LNCAP (cell line): ENCODE measurements around the gene MYZAP.

Source experiments
- CTCF ChIP-seq: fragments of 450-650 bp; IDR thresholded peaks from 2 replicates; pipeline ENCODE4 v1.5.1; 2017; ENCODE audit warnings: mild to moderate bottlenecking

Gene MYZAP

GRCh38 chr15:57556040-57556439, 35.7 kb upstream of the MYZAP start:
- no peak for TF ChIP-seq CTCF

- TF ChIP-seq CTCF: no peak
These were observed 34.4 kb upstream of the MYZAP start for GRCh38 chr15:57557267-57557666.

GRCh38 chr15:57557810-57558209, 33.9 kb upstream of the MYZAP start:
- no peak for TF ChIP-seq CTCF

- TF ChIP-seq CTCF: peak; percentile 87
These were observed 31.8 kb upstream of the MYZAP start for GRCh38 chr15:57559875-57560274.

- peak; percentile 88 for TF ChIP-seq CTCF
These were observed 30.5 kb upstream of the MYZAP start for GRCh38 chr15:57561041-57561711.

GRCh38 chr15:57562196-57562769, 29.4 kb upstream of the MYZAP start:
- TF ChIP-seq CTCF: no peak

- no peak for TF ChIP-seq CTCF
These were observed 28.3 kb upstream of the MYZAP start for GRCh38 chr15:57563416-57563815.

- no peak for TF ChIP-seq CTCF
These were observed 26.4 kb upstream of the MYZAP start for GRCh38 chr15:57565311-57565710.
